Ishikawa (cell line): Measurements from ENCODE around the gene PCDHGA1.

ENCODE experiments used
- CREB1 ChIP-seq: IDR thresholded peaks from 2 replicates; pipeline ENCODE4 v1.6.1; 2012; ENCODE audit warnings: low read depth
- EGR1 ChIP-seq: IDR thresholded peaks from 2 replicates; pipeline ENCODE4 v1.6.1; 2012
- EP300 ChIP-seq: IDR thresholded peaks from 2 replicates; pipeline ENCODE4 v1.6.1; 2012; ENCODE audit warnings: borderline replicate concordance
- MAX ChIP-seq: IDR thresholded peaks from 2 replicates; pipeline ENCODE4 v1.6.1; 2012
- NFIC ChIP-seq: IDR thresholded peaks from 2 replicates; pipeline ENCODE4 v1.6.1; 2012
- TAF1 ChIP-seq: IDR thresholded peaks from 2 replicates; pipeline ENCODE4 v1.6.1; 2012; ENCODE audit warnings: low read depth, mild to moderate bottlenecking
- TEAD4 ChIP-seq: IDR thresholded peaks from 2 replicates; pipeline ENCODE4 v1.6.1; 2012
- ZBTB7A ChIP-seq: IDR thresholded peaks from 2 replicates; pipeline ENCODE4 v1.6.1; 2012; ENCODE audit warnings: low read depth

- no peak for TF ChIP-seq MAX
- TF ChIP-seq EP300, result no peak
- no peak for TF ChIP-seq TAF1
- no peak for TF ChIP-seq NFIC
- no peak for TF ChIP-seq EGR1
- TF ChIP-seq TEAD4, result no peak
- TF ChIP-seq CREB1, result no peak
- TF ChIP-seq ZBTB7A, result no peak
Measured at GRCh38 chr5:141510160-141510559, 179.8 kb downstream of the PCDHGA1 start.
